Esophagus muscularis mucosa (tissue), 4 donors: ENCODE data around the gene SEC61B. TPM values are rescaled to one million over a fixed set of nuclear protein-coding genes. Genes with fewer than 3 reads are reported as not detected.

Experiments used
- DNase-seq: peaks from one replicate; pipeline ENCODE4 v3.0.0-alpha.2; 2017; ENCODE audit errors: extremely low spot score
- H3K27ac ChIP-seq, 4 donors: fragments of 200-600 bp; sonication (generic); replicated peaks in 1 of 4; 1 replicate in 3 of 4; 2 replicates in 1 of 4; pipeline ENCODE4 v1.5.1; 2016 to 2019; ENCODE audit warnings: mild to moderate bottlenecking in 1 of 4
- H3K27me3 ChIP-seq, 4 donors: fragments of 200-600 bp; sonication (generic); one replicate each; pipeline versions ENCODE4 v1.5.1 to v1.6.0; 2016 to 2019
- H3K36me3 ChIP-seq, 4 donors: fragments of 200-600 bp; sonication (generic); one replicate each; pipeline ENCODE4 v1.5.1; 2016 to 2019
- H3K4me1 ChIP-seq, 4 donors: fragments of 200-600 bp; sonication (generic); one replicate each; pipeline ENCODE4 v1.5.1; 2016 to 2019
- H3K4me3 ChIP-seq, 4 donors: fragments of 200-600 bp; sonication (generic); 1 replicate in 2 of 4; 2 replicates in 2 of 4; pipeline ENCODE4 v1.5.1; 2016 to 2019; ENCODE audit warnings: mild to moderate bottlenecking in 4 of 4, moderate library complexity in 1 of 4
- H3K9me3 ChIP-seq, 4 donors: fragments of 200-600 bp; sonication (generic); 1 replicate in 3 of 4; 2 replicates in 1 of 4; pipeline ENCODE4 v1.5.1; 2016 to 2019
- EP300 ChIP-seq: sonication (generic); formaldehyde crosslinking; IDR thresholded peaks from one replicate; pipeline ENCODE4 v1.6.1; 2017; ENCODE audit warnings: antibody characterized with exemption
- POLR2A ChIP-seq: fragments of 450-650 bp; IDR thresholded peaks from one replicate; pipeline ENCODE4 v1.6.1; 2017; ENCODE audit warnings: antibody characterized with exemption, moderate library complexity, mild to moderate bottlenecking, low read depth
- POLR2AphosphoS5 ChIP-seq, 2 donors: sonication (generic); formaldehyde crosslinking; IDR thresholded peaks; one replicate each; pipeline ENCODE4 v1.6.1; 2017; ENCODE audit warnings: antibody characterized with exemption in 2 of 2
- WGBS: methylation state at CpG from one replicate; pipeline ENCODE4 v1.1.5; 2018; 5-methylcytosine and 5-hydroxymethylcytosine counted together
- intact Hi-C: fragments of 100-400 bp; cut with DNase I; formaldehyde crosslinking; loops from one replicate; pipeline ENCODE4 v1.15.1; 2023
- total RNA-seq, 4 donors: library from RNA; depleted of rRNA; stranded (reverse); fragments of >200 nt; gene quantifications; one replicate each; pipeline versions ENCODE4 v1.1.0 to v1.2.1, GENCODE V29; 2016
- TF ChIP-seq, protein P1 (sequence below), 3 experiments: fragments of 200-600 bp in 2 of 3; fragments of 450-650 bp in 1 of 3; sonication (generic) in 2 of 3; IDR thresholded peaks; one replicate each; pipeline ENCODE4 v1.5.1; 2017 to 2019; ENCODE audit warnings: antibody characterized with exemption in 3 of 3, mild to moderate bottlenecking in 2 of 3, moderate library complexity in 1 of 3

Gene SEC61B
- total RNA-seq, 4 donors from 2014 or later: 53.6 to 67.9 (median 62.9) TPM

DNA sequence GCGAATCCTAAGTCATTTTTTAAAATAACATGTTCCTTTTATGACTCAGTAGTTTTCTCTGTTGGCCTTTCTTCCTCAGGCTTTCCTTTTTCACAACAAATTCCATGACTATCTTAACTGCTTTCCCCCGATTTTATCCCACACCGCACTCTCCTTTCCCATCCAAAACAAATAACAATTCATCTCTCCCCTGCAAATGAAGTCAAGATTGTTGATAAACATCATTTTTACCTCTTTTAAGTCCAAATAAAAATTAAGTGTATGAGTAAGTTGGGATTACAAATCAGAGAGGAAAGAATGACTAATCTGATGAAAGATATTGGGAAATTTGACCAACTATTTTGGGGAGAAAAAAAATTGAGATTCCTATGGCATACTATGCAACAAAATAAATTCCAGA, 47.3 kb downstream of the SEC61B start:
- intact Hi-C loops: loop anchor here (10.0 kb wide), 3 partner anchors 175 to 635 kb away; partner anchors contain the start of gene STX17
- H3K27me3 ChIP-seq: no peaks in the 10 kb centered on the region
- no peak overlapping the region for H3K27ac ChIP-seq
- H3K4me3 ChIP-seq: no peak overlapping the region
- peaks cover 0 to 11% (median 7%) of the 10 kb centered on the region in 4 donors for H3K4me1 ChIP-seq
- WGBS: 74% methylated on average over 3 of the region's 3 CpGs
- H3K36me3 ChIP-seq: no peaks in the 10 kb centered on the region
- TF ChIP-seq, protein P1, sequence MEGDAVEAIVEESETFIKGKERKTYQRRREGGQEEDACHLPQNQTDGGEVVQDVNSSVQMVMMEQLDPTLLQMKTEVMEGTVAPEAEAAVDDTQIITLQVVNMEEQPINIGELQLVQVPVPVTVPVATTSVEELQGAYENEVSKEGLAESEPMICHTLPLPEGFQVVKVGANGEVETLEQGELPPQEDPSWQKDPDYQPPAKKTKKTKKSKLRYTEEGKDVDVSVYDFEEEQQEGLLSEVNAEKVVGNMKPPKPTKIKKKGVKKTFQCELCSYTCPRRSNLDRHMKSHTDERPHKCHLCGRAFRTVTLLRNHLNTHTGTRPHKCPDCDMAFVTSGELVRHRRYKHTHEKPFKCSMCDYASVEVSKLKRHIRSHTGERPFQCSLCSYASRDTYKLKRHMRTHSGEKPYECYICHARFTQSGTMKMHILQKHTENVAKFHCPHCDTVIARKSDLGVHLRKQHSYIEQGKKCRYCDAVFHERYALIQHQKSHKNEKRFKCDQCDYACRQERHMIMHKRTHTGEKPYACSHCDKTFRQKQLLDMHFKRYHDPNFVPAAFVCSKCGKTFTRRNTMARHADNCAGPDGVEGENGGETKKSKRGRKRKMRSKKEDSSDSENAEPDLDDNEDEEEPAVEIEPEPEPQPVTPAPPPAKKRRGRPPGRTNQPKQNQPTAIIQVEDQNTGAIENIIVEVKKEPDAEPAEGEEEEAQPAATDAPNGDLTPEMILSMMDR (IDR thresholded peaks at IDR 0.05): no peak
- TF ChIP-seq POLR2AphosphoS5 (IDR thresholded peaks at IDR 0.05): no peak
- no peak for TF ChIP-seq POLR2A
- TF ChIP-seq EP300: no peak
- DNase-seq: no peak
- no peaks in the 10 kb centered on the region for H3K9me3 ChIP-seq

DNA sequence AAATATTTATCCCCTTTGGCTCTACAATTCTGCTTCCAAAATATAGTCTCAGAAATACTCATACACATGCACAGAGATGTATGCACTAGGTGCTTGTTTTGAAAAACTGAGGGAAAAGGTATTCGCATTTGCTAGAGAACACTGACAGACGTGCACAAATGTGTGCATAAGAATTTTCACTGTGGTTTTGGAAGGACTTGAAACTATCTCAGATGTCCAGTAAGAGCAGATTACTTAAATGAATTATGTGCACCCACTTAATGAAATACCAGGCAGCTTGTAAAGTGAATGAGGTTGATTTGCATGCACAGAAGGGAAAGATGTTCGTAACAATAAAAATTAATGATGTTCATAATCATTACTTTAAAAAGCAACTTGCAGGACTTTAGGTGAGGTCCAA, 48.4 kb downstream of the SEC61B start:
- no peak for DNase-seq
- H3K4me1 ChIP-seq: peaks cover 0 to 11% (median 7%) of the 10 kb centered on the region in 4 donors
- no peaks in the 10 kb centered on the region for H3K9me3 ChIP-seq
- intact Hi-C loops: no loop called here
- H3K36me3 ChIP-seq: no peaks in the 10 kb centered on the region
- H3K4me3 ChIP-seq: no peak overlapping the region
- H3K27me3 ChIP-seq: no peaks in the 10 kb centered on the region
- TF ChIP-seq, protein P1 (IDR thresholded peaks at IDR 0.05): no peak
- no peak for TF ChIP-seq POLR2A
- TF ChIP-seq POLR2AphosphoS5 (IDR thresholded peaks at IDR 0.05): no peak
- WGBS: 67% methylated on average over 3 of the region's 3 CpGs
- H3K27ac ChIP-seq: no peak overlapping the region

DNA sequence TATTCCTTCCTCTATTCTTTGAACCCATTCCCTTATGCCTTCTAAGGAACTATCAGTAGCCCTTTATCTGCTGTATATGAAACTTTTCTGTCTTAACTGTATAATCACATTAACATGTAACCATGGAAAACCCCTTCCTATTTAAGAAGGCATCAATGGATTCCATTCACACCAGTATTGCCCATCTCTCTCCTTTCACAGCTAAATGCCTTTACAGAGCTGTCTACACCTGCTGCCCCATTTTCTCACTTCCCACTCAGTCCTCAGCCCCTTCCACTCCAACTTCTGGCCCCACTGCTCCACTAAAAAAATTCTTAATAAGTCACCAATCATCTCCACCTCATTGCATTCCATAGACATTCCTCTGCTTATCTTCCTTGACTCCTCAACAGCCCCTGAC, 50.8 kb downstream of the SEC61B start:
- no peaks in the 10 kb centered on the region for H3K9me3 ChIP-seq
- TF ChIP-seq, protein P1 (IDR thresholded peaks at IDR 0.05): no peak
- no peak for TF ChIP-seq EP300
- no peak for TF ChIP-seq POLR2A
- TF ChIP-seq POLR2AphosphoS5 (IDR thresholded peaks at IDR 0.05): no peak
- intact Hi-C loops: no loop called here

DNA sequence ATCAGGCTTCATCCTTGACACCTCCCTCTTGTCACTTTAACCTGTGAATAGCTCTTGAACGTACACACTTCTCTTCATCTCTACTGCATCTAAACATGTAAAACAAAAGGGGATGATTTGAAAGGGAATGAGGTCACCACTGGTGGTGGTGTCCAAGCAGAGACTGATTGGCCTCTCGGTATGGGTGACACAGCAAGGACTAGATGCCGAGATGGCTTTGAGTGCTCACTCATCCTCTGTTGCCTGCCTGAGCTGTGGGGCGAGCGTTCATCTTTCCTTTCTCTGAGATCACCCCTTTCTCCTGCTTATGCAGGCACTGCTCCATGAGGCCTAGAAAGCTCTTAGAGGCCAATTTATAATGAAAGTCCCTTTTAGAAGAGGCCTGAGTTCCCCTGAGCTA, 51.9 kb downstream of the SEC61B start:
- Histone ChIP-seq H3K4me3 (no peak overlapping the region), H3K27ac (no peak overlapping the region), H3K4me1 (no peaks in the 10 kb centered on the region), H3K9me3 (no peaks in the 10 kb centered on the region), H3K27me3 (no peaks in the 10 kb centered on the region), H3K36me3 (no peaks in the 10 kb centered on the region)
- peak; percentile 70 for DNase-seq
- intact Hi-C loops: no loop called here
- TF ChIP-seq POLR2A (no peak), EP300 (no peak), POLR2AphosphoS5 (IDR thresholded peaks at IDR 0.05) (no peak)
- TF ChIP-seq, protein P1 (IDR thresholded peaks at IDR 0.05): no peak
- 96% methylated on average over 5 of the region's 5 CpGs for WGBS

More for the DNA sequence above, 50.8 kb downstream of the SEC61B start:
- Histone ChIP-seq H3K4me3 (no peak overlapping the region), H3K4me1 (no peaks in the 10 kb centered on the region), H3K27me3 (no peaks in the 10 kb centered on the region), H3K27ac (no peak overlapping the region), H3K36me3 (no peaks in the 10 kb centered on the region)
- DNase-seq: no peak

DNA sequence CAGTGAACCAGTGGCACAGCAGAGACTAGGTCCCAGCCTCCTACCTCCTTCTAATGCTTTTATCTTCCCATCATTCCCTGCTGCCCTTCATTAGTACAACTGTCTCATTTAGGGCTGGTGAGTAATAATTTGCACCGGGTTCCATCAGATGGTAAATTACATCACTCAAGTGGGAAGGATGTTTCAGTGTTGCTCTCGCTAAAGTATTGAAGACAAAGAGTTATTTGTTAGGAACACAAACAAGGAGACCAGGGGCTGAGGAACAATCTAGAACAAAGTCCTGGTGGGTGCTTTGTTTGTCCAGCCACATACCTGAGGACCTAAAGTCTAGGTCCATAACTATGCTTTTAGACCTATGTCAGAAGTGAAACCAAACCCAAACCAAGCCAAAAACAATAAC, 52.4 kb downstream of the SEC61B start:
- TF ChIP-seq, protein P1 (IDR thresholded peaks at IDR 0.05): no peak
- TF ChIP-seq POLR2AphosphoS5 (IDR thresholded peaks at IDR 0.05): no peak
- TF ChIP-seq EP300: no peak
- TF ChIP-seq POLR2A: no peak
- no peaks in the 10 kb centered on the region for H3K4me1 ChIP-seq
- H3K36me3 ChIP-seq: no peaks in the 10 kb centered on the region
- no peak for DNase-seq
- no peak overlapping the region for H3K4me3 ChIP-seq
- H3K27ac ChIP-seq: no peak overlapping the region
- no peaks in the 10 kb centered on the region for H3K27me3 ChIP-seq
- WGBS: 46% methylated on average over 2 of the region's 2 CpGs
- intact Hi-C loops: no loop called here
- no peaks in the 10 kb centered on the region for H3K9me3 ChIP-seq
